Muscle layer of duodenum (tissue), 2 donors: ENCODE measurements around the gene BEND7.

Source experiments
- H3K27ac ChIP-seq: one replicate; pipeline ENCODE4 v1.7.0; 2013; ENCODE audit warnings: mild to moderate bottlenecking, low read length
- H3K27me3 ChIP-seq: one replicate; pipeline ENCODE4 v1.7.0; 2013; ENCODE audit warnings: low read depth, mild to moderate bottlenecking, control low read depth, low read length
- H3K36me3 ChIP-seq, 2 donors: one replicate each; pipeline ENCODE4 v1.7.0; 2013; ENCODE audit warnings: low read length in 2 of 2, control low read depth in 1 of 2, mild to moderate bottlenecking in 1 of 2; ENCODE audit not compliant: insufficient read depth in 2 of 2, control insufficient read depth in 1 of 2
- H3K4me1 ChIP-seq, 2 donors: one replicate each; pipeline ENCODE4 v1.7.0; 2013; ENCODE audit warnings: low read length in 2 of 2, mild to moderate bottlenecking in 2 of 2, control low read depth in 1 of 2, moderate library complexity in 1 of 2; ENCODE audit not compliant: insufficient read depth in 2 of 2, control insufficient read depth in 1 of 2
- H3K4me3 ChIP-seq, 2 donors: one replicate each; pipeline ENCODE4 v1.7.0; 2013; ENCODE audit warnings: low read length in 2 of 2, low read depth in 1 of 2, mild to moderate bottlenecking in 1 of 2
- H3K9me3 ChIP-seq, 2 donors: one replicate each; pipeline ENCODE4 v1.7.0; 2013; ENCODE audit warnings: low read length in 2 of 2, control low read depth in 1 of 2, mild to moderate bottlenecking in 1 of 2; ENCODE audit not compliant: control insufficient read depth in 1 of 2
- donor health status: healthy.

Gene BEND7

DNA sequence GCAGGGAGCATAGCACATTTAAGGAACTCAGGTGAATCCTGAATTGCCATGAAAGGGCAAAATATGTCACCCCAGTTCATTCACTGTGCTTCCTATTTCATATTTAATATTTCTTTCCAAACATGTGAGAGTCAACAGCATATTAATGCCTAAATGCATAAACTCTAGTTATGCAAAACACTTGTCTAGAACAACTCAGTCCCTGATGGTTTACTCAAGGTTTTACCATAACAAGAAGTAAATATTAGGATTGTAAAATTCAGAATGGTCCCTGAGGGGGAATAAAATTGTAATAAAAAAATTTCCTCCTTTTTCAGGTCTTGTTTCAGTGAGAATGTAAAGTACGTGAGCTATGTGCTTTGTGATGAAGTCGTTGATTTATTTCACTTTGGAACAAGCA, 129.1 kb downstream of the BEND7 start:
- Histone ChIP-seq H3K4me1 (no peaks in the 10 kb centered on the region), H3K27ac (no peak overlapping the region), H3K4me3 (no peak overlapping the region), H3K36me3 (no peaks in the 10 kb centered on the region), H3K27me3 (no peaks in the 10 kb centered on the region), H3K9me3 (no peaks in the 10 kb centered on the region)

DNA sequence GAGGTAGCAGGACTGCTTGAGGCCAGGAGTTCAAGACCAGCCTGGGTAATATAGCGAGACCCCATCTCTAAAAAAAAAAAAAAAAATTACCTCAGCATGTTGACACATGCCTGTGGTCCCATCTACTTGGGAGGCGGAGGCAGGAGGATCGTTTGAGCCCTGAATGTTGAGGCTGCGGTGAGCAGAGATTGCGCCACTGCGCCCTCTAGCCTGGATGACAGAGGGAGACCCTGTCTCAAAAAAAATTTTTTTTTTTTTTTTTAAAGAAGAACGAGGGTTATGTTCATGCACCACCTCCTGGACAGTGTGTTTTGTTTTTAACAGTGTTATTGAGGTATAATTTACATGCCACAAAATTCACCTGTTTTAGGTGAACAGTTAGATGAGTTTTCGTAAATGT, 129.6 kb downstream of the BEND7 start:
- Histone ChIP-seq H3K27me3 (no peaks in the 10 kb centered on the region), H3K27ac (no peak overlapping the region), H3K4me3 (no peak overlapping the region), H3K9me3 (no peaks in the 10 kb centered on the region), H3K4me1 (no peaks in the 10 kb centered on the region), H3K36me3 (no peaks in the 10 kb centered on the region)

DNA sequence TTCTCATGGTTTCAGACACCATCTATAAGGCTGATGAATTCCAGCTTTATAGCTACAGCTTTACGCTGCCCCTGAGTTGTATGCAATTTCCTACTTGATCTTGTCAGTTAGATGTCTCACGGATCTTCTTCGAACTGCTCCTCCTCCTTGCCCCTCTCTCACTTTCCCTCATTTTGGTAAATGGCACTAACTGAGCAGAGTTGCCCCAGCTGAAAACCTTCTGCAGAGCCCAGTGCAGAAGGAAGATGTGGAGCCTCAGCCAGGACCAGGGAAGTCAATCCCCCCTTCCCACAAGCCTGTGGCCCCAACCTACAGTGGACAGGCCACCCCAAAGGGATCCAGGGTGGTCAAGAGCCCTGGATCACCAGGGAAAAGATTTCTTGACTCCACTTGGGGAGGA, 131.8 kb downstream of the BEND7 start:
- Histone ChIP-seq H3K27me3 (no peaks in the 10 kb centered on the region), H3K36me3 (no peaks in the 10 kb centered on the region), H3K4me1 (no peaks in the 10 kb centered on the region), H3K27ac (no peak overlapping the region), H3K9me3 (no peaks in the 10 kb centered on the region), H3K4me3 (no peak overlapping the region)

DNA sequence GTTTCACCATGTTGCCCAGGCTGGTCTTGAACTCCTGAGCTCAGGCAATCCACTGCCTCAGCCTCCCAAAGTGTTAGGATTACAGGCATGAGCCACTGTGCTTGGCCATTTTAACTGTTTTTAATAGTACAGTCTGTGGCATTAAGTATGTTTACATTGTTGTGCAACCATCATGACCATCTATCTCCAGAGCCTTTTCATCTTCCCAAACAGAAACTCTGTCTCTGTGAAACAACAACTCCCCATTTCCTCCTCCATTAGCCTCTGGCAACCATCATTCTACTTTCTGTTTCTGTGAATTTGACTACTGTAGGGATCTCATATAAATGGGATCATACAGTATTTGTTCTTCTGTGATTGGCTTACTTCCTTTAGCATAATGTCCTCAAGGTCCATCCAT, 132.4 kb downstream of the BEND7 start:
- Histone ChIP-seq H3K9me3 (no peaks in the 10 kb centered on the region), H3K36me3 (no peaks in the 10 kb centered on the region), H3K27ac (no peak overlapping the region), H3K4me1 (no peaks in the 10 kb centered on the region), H3K4me3 (no peak overlapping the region), H3K27me3 (no peaks in the 10 kb centered on the region)

DNA sequence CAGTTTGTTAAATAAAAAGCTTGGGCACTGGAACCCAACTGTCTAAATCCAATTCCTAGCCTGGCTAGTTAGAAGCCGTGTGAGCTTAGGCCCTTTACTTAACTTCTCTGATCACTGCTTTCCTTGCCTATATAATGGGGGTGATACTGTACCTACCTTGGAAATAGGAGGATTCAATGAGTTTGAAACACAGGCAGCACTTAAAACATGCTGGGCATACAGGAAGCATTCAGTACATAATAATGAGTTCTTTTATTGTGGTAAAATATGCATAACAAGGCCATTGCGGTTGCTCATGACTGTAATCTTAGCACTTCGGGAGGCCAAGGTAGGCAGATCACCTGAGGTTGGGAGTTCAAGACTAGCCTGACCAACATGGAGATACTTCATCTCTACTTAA, 133.3 kb downstream of the BEND7 start:
- H3K27me3 ChIP-seq, result no peaks in the 10 kb centered on the region
- H3K36me3 ChIP-seq, result no peaks in the 10 kb centered on the region
- H3K4me3 ChIP-seq, result no peak overlapping the region
- H3K4me1 ChIP-seq, result no peaks in the 10 kb centered on the region
- no peak overlapping the region for H3K27ac ChIP-seq
- H3K9me3 ChIP-seq, result no peaks in the 10 kb centered on the region

DNA sequence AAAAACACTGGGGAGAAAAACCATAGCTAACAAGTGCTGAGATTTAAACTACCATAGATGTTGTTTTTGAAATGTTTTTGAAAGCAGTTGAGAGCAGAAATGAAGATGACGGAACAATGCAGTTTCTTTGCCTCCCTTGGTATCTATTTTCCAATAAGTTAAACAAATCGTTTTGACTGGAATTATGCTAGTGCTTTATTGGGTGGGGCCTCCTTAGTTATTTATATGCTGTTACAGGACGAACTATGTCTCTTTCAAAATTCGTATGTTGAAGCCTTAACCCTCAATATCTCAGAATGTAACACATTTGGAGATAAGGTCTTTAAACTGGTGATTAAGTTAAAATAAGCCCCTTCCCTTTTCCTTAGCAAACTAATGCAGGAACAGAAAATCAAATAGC, 135.2 kb downstream of the BEND7 start:
- H3K4me1 ChIP-seq, result no peaks in the 10 kb centered on the region
- no peaks in the 10 kb centered on the region for H3K36me3 ChIP-seq
- no peak overlapping the region for H3K4me3 ChIP-seq

DNA sequence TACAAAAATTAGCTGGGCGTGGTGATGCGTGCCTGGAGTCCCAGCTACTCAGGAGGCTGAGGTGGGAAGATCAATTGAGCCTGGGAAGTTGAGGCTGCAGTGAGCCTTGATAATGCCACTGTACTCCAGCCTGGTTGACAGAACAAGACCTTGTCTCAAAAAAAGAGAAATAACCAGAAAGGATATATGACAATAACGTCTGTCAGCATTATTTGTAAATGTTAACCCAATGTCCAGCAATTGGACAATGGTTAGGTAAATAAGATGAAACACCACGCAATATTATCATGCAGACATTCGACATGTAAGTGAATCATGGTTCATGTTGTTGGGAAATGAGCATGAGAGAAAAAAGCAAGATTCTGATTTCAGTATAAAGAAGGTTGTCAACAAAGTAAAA, 136.1 kb downstream of the BEND7 start:
- H3K4me1 ChIP-seq, result no peaks in the 10 kb centered on the region
- H3K36me3 ChIP-seq, result no peaks in the 10 kb centered on the region
- no peak overlapping the region for H3K4me3 ChIP-seq
- H3K9me3 ChIP-seq, result no peaks in the 10 kb centered on the region
- H3K27me3 ChIP-seq, result no peaks in the 10 kb centered on the region
- no peak overlapping the region for H3K27ac ChIP-seq

More for the DNA sequence above, 135.2 kb downstream of the BEND7 start:
- Histone ChIP-seq H3K27me3 (no peaks in the 10 kb centered on the region), H3K27ac (no peak overlapping the region), H3K9me3 (no peaks in the 10 kb centered on the region)
